AG08396 (cell line): Measurements from ENCODE around the gene GLTPD2.

Experiments
- DNase-seq: peaks from one replicate; pipeline ENCODE4 v3.0.0; 2012; ENCODE audit warnings: low spot score, mixed read lengths

GLTPD2 gene

GRCh38 chr17:4788807-4789700, at the start of gene GLTPD2:
GLTPD2 (plus strand) TSS chr17:4788964; CDS start chr17:4789012, 48 bp downstream.
- DNase-seq, result no peak

- DNase-seq, result peak; percentile 83
Observed at GRCh38 chr17:4739122-4740024, 49.4 kb upstream of the GLTPD2 start, which contains the start of the genes CXCL16 and ZMYND15. CXCL16 (minus strand) TSS chr17:4739928; CDS start chr17:4739339, 589 bp downstream. ZMYND15 (plus strand) TSS chr17:4739833; CDS start chr17:4740549, 716 bp downstream.

- DNase-seq, result no peak
Observed at GRCh38 chr17:4740025-4740351, 48.8 kb upstream of the GLTPD2 start.

GRCh38 chr17:4740584-4740983, 48.2 kb upstream of the GLTPD2 start:
- no peak for DNase-seq

- no peak for DNase-seq
Observed at GRCh38 chr17:4741544-4741943, 47.2 kb upstream of the GLTPD2 start.

GRCh38 chr17:4742133-4742532, 46.6 kb upstream of the GLTPD2 start:
- DNase-seq, result no peak

- no peak for DNase-seq
Observed at GRCh38 chr17:4742629-4743028, 46.1 kb upstream of the GLTPD2 start.

- no peak for DNase-seq
Observed at GRCh38 chr17:4743216-4743615, 45.5 kb upstream of the GLTPD2 start.

- DNase-seq, result no peak
Observed at GRCh38 chr17:4743898-4744297, 44.9 kb upstream of the GLTPD2 start.

GRCh38 chr17:4744999-4745969, 43.5 kb upstream of the GLTPD2 start:
- no peak for DNase-seq

GRCh38 chr17:4747847-4748246, 40.9 kb upstream of the GLTPD2 start:
- no peak for DNase-seq

GRCh38 chr17:4748686-4749085, 40.1 kb upstream of the GLTPD2 start:
- no peak for DNase-seq

GRCh38 chr17:4750606-4751005, 38.2 kb upstream of the GLTPD2 start:
- DNase-seq, result no peak

GRCh38 chr17:4751932-4752331, 36.8 kb upstream of the GLTPD2 start:
- no peak for DNase-seq

GRCh38 chr17:4753392-4753791, 35.4 kb upstream of the GLTPD2 start:
- no peak for DNase-seq

GRCh38 chr17:4759776-4760236, 29.0 kb upstream of the GLTPD2 start:
- DNase-seq, result no peak

- no peak for DNase-seq
Observed at GRCh38 chr17:4764595-4764994, 24.2 kb upstream of the GLTPD2 start.

- no peak for DNase-seq
Observed at GRCh38 chr17:4766201-4766600, 22.6 kb upstream of the GLTPD2 start.

- no peak for DNase-seq
Observed at GRCh38 chr17:4766723-4767122, 22.0 kb upstream of the GLTPD2 start.

- DNase-seq, result no peak
Observed at GRCh38 chr17:4768298-4768697, 20.5 kb upstream of the GLTPD2 start.

- no peak for DNase-seq
Observed at GRCh38 chr17:4769628-4770027, 19.1 kb upstream of the GLTPD2 start.
